GM19455 (cell line): ENCODE results near the gene FUNDC2.

Experiments used
- ATAC-seq: cut with Tn5 transposase; IDR thresholded peaks from one replicate; pipeline ENCODE4 v1.9.1; 2021; ENCODE audit not compliant: unreplicated experiment

Gene FUNDC2

DNA sequence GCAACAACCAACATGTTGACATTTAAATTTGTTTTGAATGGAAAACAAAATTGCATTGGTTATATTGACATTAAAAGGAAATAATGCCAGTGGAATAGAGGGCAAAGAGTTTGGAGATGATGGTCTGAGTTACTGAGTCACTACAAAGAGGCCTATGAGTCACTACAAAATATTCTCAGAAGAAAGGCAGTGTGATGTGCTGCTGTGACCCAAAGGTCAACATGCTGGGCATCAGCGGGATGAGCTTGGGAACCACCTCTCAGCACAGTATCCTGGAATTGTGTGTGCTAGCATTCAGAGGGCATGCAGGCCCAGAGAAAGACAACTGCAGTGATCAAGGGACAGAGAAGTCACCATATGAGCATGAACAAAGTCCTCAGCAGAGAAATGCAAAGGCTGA, 41.5 kb downstream of the FUNDC2 start:
- ATAC-seq, result no peak

DNA sequence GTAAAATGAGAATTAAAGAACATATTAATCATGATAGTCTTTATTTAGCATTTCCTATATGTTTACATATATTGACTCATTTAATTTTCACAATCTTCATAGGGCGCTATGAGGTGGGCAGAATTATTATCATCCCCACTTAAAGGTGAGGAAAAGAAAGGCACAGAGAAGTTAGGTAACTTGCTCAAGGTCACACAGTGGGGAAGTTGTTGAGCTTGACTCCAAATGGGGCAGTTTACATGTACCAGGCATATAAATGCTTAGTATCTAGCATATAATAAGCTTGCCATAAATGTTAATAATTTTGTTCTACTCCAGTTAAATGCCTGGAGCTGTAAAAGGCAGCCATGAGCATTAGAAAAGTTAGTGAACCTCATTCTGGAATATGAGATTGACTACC, 42.8 kb downstream of the FUNDC2 start:
- ATAC-seq, result no peak

DNA sequence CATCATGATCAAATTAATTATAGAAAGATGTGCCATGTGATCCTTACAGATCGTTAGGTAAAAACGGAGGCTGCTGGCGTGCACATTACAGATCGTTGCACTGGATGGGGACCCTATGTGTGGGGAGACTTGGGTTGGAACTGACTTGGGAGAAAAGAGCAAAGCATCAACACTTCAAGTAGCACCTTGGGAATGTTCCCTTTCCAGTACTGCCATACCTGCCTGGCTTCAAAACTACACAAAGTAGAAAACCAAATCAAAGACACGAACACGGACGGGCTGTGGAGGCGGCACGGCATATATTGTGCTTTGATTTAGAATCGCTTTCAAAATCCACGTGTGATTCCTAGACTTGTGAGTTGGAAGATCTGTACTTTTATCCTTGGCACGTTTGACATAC, 43.4 kb downstream of the FUNDC2 start:
- no peak for ATAC-seq

DNA sequence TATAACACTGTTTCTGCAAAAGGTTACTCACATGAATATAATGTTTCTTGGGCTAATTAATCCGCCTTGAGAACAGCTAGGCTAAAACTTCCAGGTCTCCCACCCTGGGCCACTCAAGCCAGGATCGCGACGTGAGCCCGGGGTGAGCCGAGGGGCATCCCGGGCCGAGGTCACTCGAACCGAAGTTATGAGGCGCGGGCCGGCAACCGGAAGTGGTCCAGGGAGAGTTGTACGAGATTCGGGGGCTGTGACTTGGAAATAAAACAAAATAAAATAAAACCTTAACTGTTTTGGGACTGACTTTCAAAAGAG, 44.0 kb downstream of the FUNDC2 start:
- ATAC-seq, result peak; percentile 27

DNA sequence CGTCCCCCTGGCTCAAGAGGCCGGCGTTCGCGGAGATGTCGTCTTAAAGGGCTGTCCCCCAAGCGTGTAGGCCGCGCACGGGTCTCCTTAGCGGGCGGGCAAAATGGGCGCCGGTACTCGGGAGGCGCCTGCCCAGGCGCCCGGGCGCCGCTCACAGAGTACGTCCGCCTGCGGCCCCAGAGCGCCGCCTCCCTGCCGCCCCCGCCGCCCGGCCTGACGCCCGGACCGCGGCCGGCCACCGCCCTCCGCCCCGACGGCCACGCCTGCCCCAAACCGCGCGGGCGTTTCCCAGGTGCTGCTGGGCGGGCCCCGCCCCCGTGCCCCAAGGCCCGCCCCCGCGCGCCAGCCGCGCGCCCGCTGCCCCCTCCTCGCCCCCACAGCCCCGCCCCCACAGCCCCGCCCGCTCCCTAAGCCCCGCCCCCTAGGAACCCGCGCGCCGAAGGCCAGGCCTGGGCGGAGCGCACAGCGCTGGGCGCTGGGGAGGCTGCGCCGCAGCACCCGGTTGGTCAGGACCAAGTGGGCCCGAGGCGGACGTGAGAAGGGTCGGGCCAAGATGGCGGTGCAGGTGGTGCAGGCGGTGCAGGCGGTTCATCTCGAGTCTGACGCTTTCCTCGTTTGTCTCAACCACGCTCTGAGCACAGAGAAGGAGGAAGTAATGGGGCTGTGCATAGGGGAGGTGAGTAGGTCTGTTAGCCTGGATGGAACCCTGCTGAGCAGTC, 44.5 kb downstream of the FUNDC2 start, which contains the start of the genes BRCC3, CMC4 and MTCP1:
Gene BRCC3, plus strand, starts transcription at position 534 of the 719 bp plus-strand sequence. Its CDS starts 20 bp downstream, at position 554.
Gene CMC4, minus strand, starts transcription at position 162 of the 719 bp plus-strand sequence. CDS start 7,113 bp downstream, outside the sequence.
Gene MTCP1, minus strand, starts transcription at position 162 of the 719 bp plus-strand sequence. CDS start 5,126 bp downstream, outside the sequence.
- ATAC-seq, result peak; percentile 90

DNA sequence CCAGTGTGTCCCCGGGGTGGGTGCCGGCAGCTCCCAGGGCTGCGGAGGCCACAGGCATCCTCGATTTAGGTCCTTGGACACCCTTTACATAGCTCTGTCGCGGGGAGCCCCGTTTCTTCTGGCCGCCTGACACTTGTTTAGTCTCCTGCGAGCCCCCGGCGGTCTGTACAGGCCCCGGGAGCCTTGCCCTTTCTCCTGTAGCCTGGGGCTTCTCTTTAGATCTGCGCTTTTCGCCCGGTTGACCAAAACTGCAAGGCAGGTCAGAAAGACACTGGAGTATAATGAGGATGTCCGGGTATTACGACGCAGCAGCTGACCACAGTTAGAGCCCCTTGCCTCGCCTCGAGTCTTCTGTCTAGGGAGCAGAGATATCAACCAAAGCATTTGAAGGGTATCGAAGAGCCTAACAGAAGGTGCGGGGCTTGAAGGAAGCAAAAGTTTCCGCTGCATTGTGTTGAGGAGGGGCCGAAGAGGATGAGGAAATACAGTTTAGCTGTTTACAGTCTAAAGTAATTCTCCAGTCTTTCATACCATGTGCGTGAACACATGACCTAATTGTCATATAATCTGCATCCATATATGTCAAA, 45.1 kb downstream of the FUNDC2 start:
- ATAC-seq, result peak; percentile 13

DNA sequence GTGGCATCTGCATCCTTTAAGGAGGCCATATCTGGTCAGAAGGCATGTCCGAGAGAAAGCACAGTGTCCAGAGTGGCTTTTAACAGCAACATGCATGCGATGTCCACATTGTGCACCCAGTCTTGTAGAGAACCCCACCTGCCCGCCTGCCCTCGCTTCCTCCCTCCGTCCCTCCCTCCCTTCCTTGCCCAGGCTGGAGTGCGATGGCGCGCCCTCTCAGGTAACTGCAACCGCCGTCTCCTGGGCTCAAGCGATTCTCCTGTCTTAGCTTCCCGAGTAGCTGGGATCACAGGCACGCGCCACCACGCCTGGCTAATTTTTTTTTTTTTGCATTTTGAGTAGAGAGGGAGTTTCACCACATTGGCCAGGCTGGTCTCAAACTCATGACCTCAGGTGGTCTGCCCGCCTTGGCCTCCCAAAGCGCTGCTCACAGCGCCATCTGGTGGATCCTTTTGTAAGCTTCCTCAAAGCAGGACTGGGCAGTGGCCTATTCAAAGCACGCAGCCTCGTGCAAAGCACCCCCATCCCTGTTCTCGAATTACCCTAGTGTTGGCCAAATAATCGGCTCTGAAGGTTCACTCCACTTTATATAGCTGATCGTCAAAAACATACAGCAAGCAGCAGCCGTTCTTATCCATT, 59.7 kb downstream of the FUNDC2 start:
- ATAC-seq, result no peak

DNA sequence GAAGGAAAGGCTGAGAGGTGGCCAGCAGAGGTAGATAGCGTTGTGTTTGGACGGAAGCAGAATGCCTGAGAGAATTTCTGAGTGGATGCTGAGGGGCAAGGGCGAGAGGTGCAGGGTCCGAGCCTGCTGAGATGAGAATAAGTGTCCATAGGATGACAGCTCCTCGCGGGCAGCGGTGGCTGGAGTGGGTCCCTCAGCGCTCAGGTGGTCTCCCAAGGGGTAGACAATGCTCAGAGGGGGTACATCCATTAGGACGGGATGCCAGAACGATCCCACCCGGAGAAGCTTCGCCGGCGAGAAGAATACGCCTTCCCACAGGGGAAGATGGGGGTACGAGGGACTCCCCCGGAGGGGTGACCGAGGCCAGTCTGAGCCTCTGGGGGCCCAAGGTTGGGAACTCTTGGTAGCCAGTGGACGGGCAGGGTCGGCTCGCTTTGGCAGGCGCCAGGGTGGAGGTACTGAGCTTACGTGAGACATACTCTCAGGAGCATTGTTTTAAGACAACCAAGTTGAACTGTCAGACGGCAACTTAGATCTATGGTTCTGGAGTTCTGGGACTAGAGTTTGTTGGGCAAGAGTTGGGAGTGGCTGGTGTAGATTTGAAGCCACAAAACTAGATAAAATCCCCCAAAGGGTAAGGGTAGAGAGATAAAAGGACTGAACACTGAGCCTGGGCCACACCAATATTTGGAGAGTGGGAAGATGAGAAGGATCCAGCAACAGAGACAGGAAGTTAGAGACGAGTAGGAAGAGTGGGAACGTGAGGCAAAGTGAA, 60.5 kb downstream of the FUNDC2 start:
- no peak for ATAC-seq

DNA sequence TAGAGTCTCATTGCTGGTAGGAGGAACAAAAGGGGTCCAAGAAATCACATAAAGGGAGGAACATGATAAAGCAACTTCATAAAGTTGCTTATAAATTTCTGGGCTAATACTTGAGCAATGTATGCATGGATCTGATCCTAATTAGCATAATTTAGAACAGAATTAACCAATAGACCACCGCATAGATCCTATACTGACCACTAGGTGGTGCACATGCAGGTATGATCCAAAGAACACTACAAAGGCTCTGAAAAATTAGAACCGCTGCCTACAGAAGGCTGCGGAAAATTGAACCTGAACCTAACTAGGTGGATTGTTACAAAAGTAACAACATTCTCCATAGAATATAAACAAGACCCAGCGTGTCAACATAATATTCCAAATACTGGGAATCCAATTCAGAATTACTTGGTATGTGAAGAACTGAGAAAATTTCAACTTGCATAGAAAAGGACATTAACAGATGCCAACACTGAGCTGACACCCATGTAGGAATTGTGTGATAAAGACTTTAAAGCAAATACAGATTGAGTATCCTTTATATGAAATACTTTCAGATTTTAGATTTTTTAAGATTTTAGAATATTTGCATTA, 67.9 kb downstream of the FUNDC2 start:
- no peak for ATAC-seq

DNA sequence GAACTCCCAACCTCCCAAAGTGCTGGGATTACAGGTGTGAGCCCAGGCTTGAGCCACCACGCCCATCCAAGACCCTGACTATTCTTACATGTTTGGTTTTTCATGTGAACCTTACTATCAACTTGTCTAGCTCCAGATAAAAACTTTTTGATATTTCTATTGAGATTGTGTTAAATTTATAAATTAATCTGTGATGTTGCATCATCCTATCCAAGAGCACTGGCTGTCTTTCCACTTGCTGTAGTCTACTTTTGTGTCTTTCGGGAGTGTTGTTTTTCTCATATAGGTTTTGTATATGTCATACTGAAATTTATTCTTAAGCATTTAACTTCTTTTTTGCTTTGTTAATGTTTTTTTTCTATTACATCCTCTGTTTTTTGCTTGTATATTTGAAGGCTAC, 79.3 kb downstream of the FUNDC2 start:
- ATAC-seq, result no peak

DNA sequence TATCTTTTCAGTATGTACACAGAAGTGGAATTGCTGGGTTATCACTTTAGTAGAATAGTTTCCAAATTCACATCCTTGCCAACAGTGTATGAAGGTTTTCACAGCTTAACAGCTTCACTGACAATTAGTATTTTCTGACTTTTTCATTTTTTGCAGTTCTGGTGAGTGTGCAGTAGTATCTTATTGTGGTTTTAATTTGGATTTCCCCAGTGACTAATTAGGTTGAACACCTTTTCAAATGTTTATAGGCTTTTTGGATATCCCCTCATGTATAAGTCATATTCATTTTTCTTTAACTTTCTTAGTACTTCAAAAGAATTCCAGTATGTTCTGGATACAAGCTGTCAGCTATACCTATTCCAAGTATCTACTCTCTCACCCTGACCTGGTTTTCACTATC, 81.8 kb downstream of the FUNDC2 start:
- ATAC-seq, result no peak
